OCI-LY1 (cell line): ENCODE results near the gene TMEM87A.

ENCODE experiments used
- H2AFZ ChIP-seq: fragments of 200-600 bp; sonication (generic), shearing (Covaris generic); 2 replicates; pipeline ENCODE4 v1.6.0; 2014; ENCODE audit warnings: antibody characterized with exemption, mild to moderate bottlenecking, low read length
- H3F3A ChIP-seq: fragments of 200-600 bp; sonication (generic), shearing (Covaris generic); 2 replicates; pipeline ENCODE4 v1.6.0; 2014; ENCODE audit warnings: mild to moderate bottlenecking, antibody characterized with exemption, low read length, moderate library complexity; ENCODE audit not compliant: insufficient read depth
- H3K27ac ChIP-seq: fragments of 200-600 bp; sonication (generic); 2 replicates; pipeline ENCODE4 v1.5.1; 2014; ENCODE audit warnings: low read length, mixed run types, mild to moderate bottlenecking, low read depth; ENCODE audit not compliant: poor library complexity, severe bottlenecking
- H3K27me3 ChIP-seq: fragments of 200-600 bp; sonication (generic); 2 replicates; pipeline ENCODE4 v1.6.0; 2014; ENCODE audit warnings: antibody characterized with exemption, mild to moderate bottlenecking, low read length, moderate library complexity; ENCODE audit not compliant: insufficient read depth
- H3K36me3 ChIP-seq: fragments of 200-600 bp; sonication (generic); 2 replicates; pipeline ENCODE4 v1.6.1; 2014; ENCODE audit warnings: mild to moderate bottlenecking, antibody characterized with exemption, low read length, moderate library complexity, mixed read lengths; ENCODE audit not compliant: insufficient read depth
- H3K4me1 ChIP-seq: fragments of 200-600 bp; sonication (generic); 2 replicates; pipeline ENCODE4 v1.5.1; 2014; ENCODE audit warnings: mild to moderate bottlenecking, low read length, moderate library complexity; ENCODE audit not compliant: insufficient read depth, severe bottlenecking
- H3K4me2 ChIP-seq: fragments of 200-600 bp; sonication (generic), shearing (Covaris generic); 2 replicates; pipeline ENCODE4 v1.6.1; 2014; ENCODE audit warnings: low read length
- H3K4me3 ChIP-seq: fragments of 200-600 bp; sonication (generic); 2 replicates; pipeline ENCODE4 v1.5.1; 2014; ENCODE audit warnings: low read length, low read depth, mild to moderate bottlenecking, mixed read lengths; ENCODE audit not compliant: poor library complexity, severe bottlenecking
- H3K79me2 ChIP-seq: fragments of 200-600 bp; shearing (Covaris generic); 2 replicates; pipeline ENCODE4 v1.6.1; 2016; ENCODE audit warnings: mixed run types, low read length, mixed read lengths; ENCODE audit not compliant: insufficient read depth
- H3K9ac ChIP-seq: fragments of 200-600 bp; sonication (generic), shearing (Covaris generic); 2 replicates; pipeline ENCODE4 v1.6.1; 2014; ENCODE audit warnings: mild to moderate bottlenecking, low read length, mixed read lengths
- H3K9me2 ChIP-seq: fragments of 200-600 bp; sonication (generic), shearing (Covaris generic); 2 replicates; pipeline ENCODE4 v1.6.1; 2014; ENCODE audit warnings: low read depth, mild to moderate bottlenecking, low read length, mixed read lengths
- H3K9me3 ChIP-seq: fragments of 200-600 bp; shearing (Covaris generic); 2 replicates; pipeline ENCODE4 v1.6.1; 2014; ENCODE audit warnings: low read length, mixed read lengths
- H4K20me1 ChIP-seq: fragments of 200-600 bp; sonication (generic), shearing (Covaris generic); 2 replicates; pipeline ENCODE4 v1.6.0; 2016; ENCODE audit warnings: mild to moderate bottlenecking, low read length; ENCODE audit not compliant: insufficient read depth
- CTCF ChIP-seq: fragments of 200-600 bp; sonication (generic), shearing (Covaris generic); IDR thresholded peaks from 2 replicates; pipeline ENCODE4 v1.5.1; 2017; ENCODE audit warnings: mild to moderate bottlenecking, antibody characterized with exemption, low read length, moderate library complexity, mixed read lengths
- EZH2 ChIP-seq: fragments of 200-600 bp; sonication (generic), shearing (Covaris generic); IDR thresholded peaks from 2 replicates; pipeline ENCODE4 v1.8.0; 2017; ENCODE audit warnings: borderline replicate concordance, mixed run types, mild to moderate bottlenecking, antibody characterized with exemption, low read length, moderate library complexity, mixed read lengths

The TMEM87A gene

GRCh38 chr15:42206406-42206805 lies 66.8 kb downstream of the TMEM87A start:
- Histone ChIP-seq H3K9me2 (no peaks in the 10 kb centered on the region), H3K36me3 (peaks cover 17% of the 10 kb centered on the region), H3K27me3 (no peaks in the 10 kb centered on the region), H3F3A (no peaks in the 10 kb centered on the region), H3K4me2 (peak overlapping the region; percentile 73), H3K9me3 (no peaks in the 10 kb centered on the region), H3K4me1 (peaks cover 24% of the 10 kb centered on the region), H3K4me3 (peak overlapping the region; percentile 11), H4K20me1 (no peaks in the 10 kb centered on the region), H2AFZ (no peak overlapping the region), H3K9ac (no peak overlapping the region), H3K27ac (no peak overlapping the region), H3K79me2 (peaks cover 12% of the 10 kb centered on the region)
- no peak for TF ChIP-seq EZH2
- no peak for TF ChIP-seq CTCF

- Histone ChIP-seq H3K27ac (no peak overlapping the region), H3K79me2 (peaks cover 12% of the 10 kb centered on the region)
These were observed 69.3 kb downstream of the TMEM87A start for GRCh38 chr15:42203891-42204290.

GRCh38 chr15:42202653-42203052 lies 70.6 kb downstream of the TMEM87A start:
- Histone ChIP-seq H4K20me1 (no peaks in the 10 kb centered on the region), H3K9me3 (no peaks in the 10 kb centered on the region), H3K9ac (no peak overlapping the region), H3K4me3 (no peak overlapping the region), H2AFZ (no peak overlapping the region), H3K36me3 (peaks cover 29% of the 10 kb centered on the region; the same call in 1 of the 2 replicates), H3K27ac (no peak overlapping the region), H3K9me2 (no peaks in the 10 kb centered on the region), H3K4me2 (no peak overlapping the region), H3K79me2 (peaks cover 9% of the 10 kb centered on the region), H3F3A (no peaks in the 10 kb centered on the region), H3K27me3 (no peaks in the 10 kb centered on the region), H3K4me1 (peaks cover 16% of the 10 kb centered on the region)
- TF ChIP-seq CTCF (no peak), EZH2 (no peak)

More at GRCh38 chr15:42203891-42204290, 69.3 kb downstream of the TMEM87A start:
- Histone ChIP-seq H3K4me1 (peaks cover 23% of the 10 kb centered on the region), H3K4me2 (no peak overlapping the region), H3K36me3 (peaks cover 17% of the 10 kb centered on the region; the same call in 1 of the 2 replicates), H2AFZ (no peak overlapping the region), H3K4me3 (no peak overlapping the region), H3K9me3 (no peaks in the 10 kb centered on the region), H3K9me2 (no peaks in the 10 kb centered on the region), H3F3A (no peaks in the 10 kb centered on the region), H4K20me1 (no peaks in the 10 kb centered on the region), H3K9ac (no peak overlapping the region), H3K27me3 (no peaks in the 10 kb centered on the region)
- TF ChIP-seq EZH2 (no peak), CTCF (no peak)
